Activated CD4-positive, alpha-beta memory T cell treated with anti-CD3 and anti-CD28 coated beads, Interleukin-2, amount 10 ng/mL, durations not matched to agents 7 days and 5 days (primary cell): ENCODE measurements around the gene GRIK4. TPM values are rescaled to one million over a fixed set of nuclear protein-coding genes. Genes with fewer than 3 reads are reported as not detected.

ENCODE experiments used
- CTCF ChIA-PET: fragments of 350-600 bp; sonication (Branson Sonifier 250); formaldehyde crosslinking; loops from one replicate; lab custom pipeline; 2021; ENCODE audit warnings: antibody characterized with exemption, inconsistent platforms; lab: Charles Lee
- POLR2A ChIA-PET: fragments of 350-600 bp; sonication (Branson Sonifier 250); formaldehyde crosslinking; loops from one replicate; lab custom pipeline; 2021; ENCODE audit warnings: antibody characterized with exemption; lab: Charles Lee
- DNase-seq: peaks from one replicate; pipeline ENCODE4 v3.0.0-alpha.2; 2020
- H3K27ac Mint-ChIP-seq: one replicate; pipeline ENCODE4 v1.8.0; 2021; ENCODE audit warnings: mild to moderate bottlenecking, mixed read lengths
- H3K27me3 Mint-ChIP-seq: one replicate; pipeline ENCODE4 v1.8.0; 2021; ENCODE audit warnings: mixed read lengths
- H3K36me3 Mint-ChIP-seq: one replicate; pipeline ENCODE4 v1.8.0; 2021; ENCODE audit warnings: low read depth, mixed read lengths
- H3K4me1 Mint-ChIP-seq: one replicate; pipeline ENCODE4 v1.8.0; 2021; ENCODE audit warnings: mixed read lengths
- H3K4me3 Mint-ChIP-seq: one replicate; pipeline ENCODE4 v1.8.0; 2021; ENCODE audit warnings: mild to moderate bottlenecking, mixed read lengths
- H3K9me3 Mint-ChIP-seq: one replicate; pipeline ENCODE4 v1.8.0; 2021; ENCODE audit warnings: mixed read lengths
- total RNA-seq, 2 experiments: library from RNA; stranded (reverse); gene quantifications; one replicate each; pipeline ENCODE4 v1.2.3, GENCODE V29; 2021

The GRIK4 gene
- total RNA-seq, 2 experiments from 2014 or later, result not detected

GRCh38 chr11:120627327-120628163 is 116.0 kb downstream of the GRIK4 start:
- Mint-ChIP-seq H3K9me3 (no peaks in the 10 kb centered on the region), H3K4me3 (no peak overlapping the region), H3K36me3 (no peaks in the 10 kb centered on the region), H3K27ac (no peak overlapping the region), H3K27me3 (no peaks in the 10 kb centered on the region), H3K4me1 (no peaks in the 10 kb centered on the region)
- ChIA-PET POLR2A (no interaction called here), CTCF (no interaction called here)
- DNase-seq, result no peak

GRCh38 chr11:120629407-120630080 is 118.0 kb downstream of the GRIK4 start:
- H3K4me1 Mint-ChIP-seq, result no peaks in the 10 kb centered on the region
- no peak for DNase-seq
- no peaks in the 10 kb centered on the region for H3K27me3 Mint-ChIP-seq
- H3K4me3 Mint-ChIP-seq, result no peak overlapping the region
- no peaks in the 10 kb centered on the region for H3K36me3 Mint-ChIP-seq
- H3K27ac Mint-ChIP-seq, result no peak overlapping the region
- CTCF ChIA-PET, result no interaction called here
- no peaks in the 10 kb centered on the region for H3K9me3 Mint-ChIP-seq
- POLR2A ChIA-PET, result no interaction called here

- ChIA-PET CTCF (no interaction called here), POLR2A (no interaction called here)
- H3K4me1 Mint-ChIP-seq, result no peaks in the 10 kb centered on the region
- no peaks in the 10 kb centered on the region for H3K36me3 Mint-ChIP-seq
- no peak for DNase-seq
- no peaks in the 10 kb centered on the region for H3K27me3 Mint-ChIP-seq
- H3K9me3 Mint-ChIP-seq, result no peaks in the 10 kb centered on the region
- no peak overlapping the region for H3K4me3 Mint-ChIP-seq
- no peak overlapping the region for H3K27ac Mint-ChIP-seq
Measured at GRCh38 chr11:120630122-120630521, 118.6 kb downstream of the GRIK4 start.

- Mint-ChIP-seq H3K4me3 (no peak overlapping the region), H3K36me3 (no peaks in the 10 kb centered on the region), H3K27ac (no peak overlapping the region), H3K9me3 (no peaks in the 10 kb centered on the region), H3K4me1 (no peaks in the 10 kb centered on the region), H3K27me3 (no peaks in the 10 kb centered on the region)
- no peak for DNase-seq
- POLR2A ChIA-PET, result interaction anchor here (0.6 kb wide), 1 partner anchor 1550 kb away, joined by 4 read pairs; no protein-coding TSS in a partner anchor
- CTCF ChIA-PET, result interaction anchor here (0.8 kb wide), 1 partner anchor 291 kb away, joined by 3 read pairs; no protein-coding TSS in a partner anchor
Measured at GRCh38 chr11:120632579-120632978, 121.0 kb downstream of the GRIK4 start.

- CTCF ChIA-PET, result no interaction called here
- H3K36me3 Mint-ChIP-seq, result no peaks in the 10 kb centered on the region
- no peak overlapping the region for H3K27ac Mint-ChIP-seq
- no peak for DNase-seq
- H3K9me3 Mint-ChIP-seq, result no peaks in the 10 kb centered on the region
- POLR2A ChIA-PET, result no interaction called here
- no peaks in the 10 kb centered on the region for H3K4me1 Mint-ChIP-seq
- H3K27me3 Mint-ChIP-seq, result no peaks in the 10 kb centered on the region
- H3K4me3 Mint-ChIP-seq, result no peak overlapping the region
Measured at GRCh38 chr11:120633616-120634393, 122.3 kb downstream of the GRIK4 start.

GRCh38 chr11:120634706-120635105 is 123.2 kb downstream of the GRIK4 start:
- H3K4me1 Mint-ChIP-seq, result no peaks in the 10 kb centered on the region
- no peak overlapping the region for H3K27ac Mint-ChIP-seq
- no peaks in the 10 kb centered on the region for H3K9me3 Mint-ChIP-seq
- no peaks in the 10 kb centered on the region for H3K36me3 Mint-ChIP-seq
- ChIA-PET CTCF (no interaction called here), POLR2A (no interaction called here)
- no peaks in the 10 kb centered on the region for H3K27me3 Mint-ChIP-seq
- H3K4me3 Mint-ChIP-seq, result no peak overlapping the region
- no peak for DNase-seq

- Mint-ChIP-seq H3K4me3 (no peak overlapping the region), H3K9me3 (no peaks in the 10 kb centered on the region), H3K27me3 (peaks cover 2% of the 10 kb centered on the region), H3K27ac (no peak overlapping the region), H3K4me1 (no peaks in the 10 kb centered on the region), H3K36me3 (no peaks in the 10 kb centered on the region)
- ChIA-PET CTCF (no interaction called here), POLR2A (no interaction called here)
- no peak for DNase-seq
Measured at GRCh38 chr11:120635136-120635810, 123.7 kb downstream of the GRIK4 start.

GRCh38 chr11:120637131-120637530 is 125.6 kb downstream of the GRIK4 start:
- POLR2A ChIA-PET, result no interaction called here
- H3K9me3 Mint-ChIP-seq, result no peaks in the 10 kb centered on the region

GRCh38 chr11:120642196-120642894 is 130.8 kb downstream of the GRIK4 start:
- Mint-ChIP-seq H3K36me3 (no peaks in the 10 kb centered on the region), H3K27ac (no peak overlapping the region), H3K27me3 (peaks cover 10% of the 10 kb centered on the region), H3K4me3 (no peak overlapping the region), H3K9me3 (no peaks in the 10 kb centered on the region), H3K4me1 (no peaks in the 10 kb centered on the region)
- CTCF ChIA-PET, result interaction anchor here (0.5 kb wide), 1 partner anchor 285 kb away, joined by 3 read pairs; no protein-coding TSS in a partner anchor
- POLR2A ChIA-PET, result no interaction called here
- DNase-seq, result no peak

More at GRCh38 chr11:120637131-120637530, 125.6 kb downstream of the GRIK4 start:
- Mint-ChIP-seq H3K36me3 (no peaks in the 10 kb centered on the region), H3K27ac (no peak overlapping the region), H3K4me3 (no peak overlapping the region), H3K4me1 (no peaks in the 10 kb centered on the region), H3K27me3 (peaks cover 5% of the 10 kb centered on the region)
- no peak for DNase-seq
- CTCF ChIA-PET, result no interaction called here

- H3K4me1 Mint-ChIP-seq, result no peaks in the 10 kb centered on the region
- peaks cover 10% of the 10 kb centered on the region for H3K27me3 Mint-ChIP-seq
- H3K27ac Mint-ChIP-seq, result no peak overlapping the region
- no peaks in the 10 kb centered on the region for H3K36me3 Mint-ChIP-seq
- CTCF ChIA-PET, result interaction anchor here (0.5 kb wide), 1 partner anchor 284 kb away, joined by 3 read pairs; no protein-coding TSS in a partner anchor
- H3K9me3 Mint-ChIP-seq, result no peaks in the 10 kb centered on the region
- POLR2A ChIA-PET, result no interaction called here
- H3K4me3 Mint-ChIP-seq, result no peak overlapping the region
- DNase-seq, result no peak
Measured at GRCh38 chr11:120643284-120643683, 131.7 kb downstream of the GRIK4 start.

GRCh38 chr11:120645639-120646038 is 134.1 kb downstream of the GRIK4 start:
- no peak overlapping the region for H3K27ac Mint-ChIP-seq
- no peak for DNase-seq
- no peak overlapping the region for H3K4me3 Mint-ChIP-seq
- peaks cover 8% of the 10 kb centered on the region for H3K27me3 Mint-ChIP-seq
- ChIA-PET CTCF (interaction anchor here (0.6 kb wide), 1 partner anchor 1289 kb away, joined by 3 read pairs; no protein-coding TSS in a partner anchor), POLR2A (no interaction called here)
- no peaks in the 10 kb centered on the region for H3K9me3 Mint-ChIP-seq
- no peaks in the 10 kb centered on the region for H3K4me1 Mint-ChIP-seq
- no peaks in the 10 kb centered on the region for H3K36me3 Mint-ChIP-seq

GRCh38 chr11:120646206-120646605 is 134.7 kb downstream of the GRIK4 start:
- H3K27ac Mint-ChIP-seq, result no peak overlapping the region
- CTCF ChIA-PET, result interaction anchor here (0.6 kb wide), 1 partner anchor 1290 kb away, joined by 3 read pairs; no protein-coding TSS in a partner anchor
- no peak for DNase-seq
- H3K4me1 Mint-ChIP-seq, result no peaks in the 10 kb centered on the region
- H3K9me3 Mint-ChIP-seq, result no peaks in the 10 kb centered on the region
- no peaks in the 10 kb centered on the region for H3K36me3 Mint-ChIP-seq
- no peak overlapping the region for H3K4me3 Mint-ChIP-seq
- H3K27me3 Mint-ChIP-seq, result peaks cover 8% of the 10 kb centered on the region
- POLR2A ChIA-PET, result no interaction called here
